K562 (cell line): ENCODE results near the gene FOXP3. TPM values are rescaled to one million over a fixed set of nuclear protein-coding genes. Genes with fewer than 3 reads are reported as not detected.

ENCODE experiments used
- DMBX1 ChIP-seq: fragments of 250-450 bp; sonication (Bioruptor Pico); IDR thresholded peaks from 2 replicates; pipeline ENCODE4 v1.8.0; 2022; ENCODE audit warnings: inconsistent platforms, mild to moderate bottlenecking, moderate library complexity, borderline replicate concordance
- E2F3 ChIP-seq: fragments of 250-450 bp; sonication (Bioruptor Pico); IDR thresholded peaks from 2 replicates; pipeline ENCODE4 v1.4.0; 2020; ENCODE audit warnings: mild to moderate bottlenecking
- E2F5 ChIP-seq: sonication (generic); formaldehyde crosslinking; IDR thresholded peaks from 2 replicates; pipeline ENCODE4 v1.8.0; 2022; ENCODE audit warnings: mild to moderate bottlenecking, missing genetic modification reagents
- ETS2 ChIP-seq: IDR thresholded peaks from 2 replicates; pipeline ENCODE4 v1.6.1; 2016; ENCODE audit warnings: borderline replicate concordance, missing genetic modification characterization, mild to moderate bottlenecking, moderate library complexity, missing compliant biosample characterization; ENCODE audit not compliant: poor library complexity, severe bottlenecking
- ETV6 ChIP-seq, 3 experiments: fragments of 150-350 bp in 1 of 3; sonication (generic) in 1 of 3; formaldehyde crosslinking in 1 of 3; IDR thresholded peaks; 2 replicates each; pipeline versions ENCODE4 v1.6.1 to v1.8.0; 2014 to 2022; ENCODE audit warnings: borderline replicate concordance in 2 of 3, low read depth in 2 of 3, antibody characterized with exemption in 1 of 3, low read length in 1 of 3, mild to moderate bottlenecking in 1 of 3, missing genetic modification reagents in 1 of 3
- FOXA1 ChIP-seq: fragments of 450-650 bp; IDR thresholded peaks from 2 replicates; pipeline ENCODE4 v1.6.1; 2016; ENCODE audit warnings: mild to moderate bottlenecking, borderline replicate concordance
- HDAC3 ChIP-seq: fragments of 450-650 bp; IDR thresholded peaks from 2 replicates; pipeline ENCODE4 v1.6.1; 2018; ENCODE audit warnings: borderline replicate concordance, mild to moderate bottlenecking, moderate library complexity; ENCODE audit not compliant: partially characterized antibody
- JUNB ChIP-seq: fragments of 450-650 bp; formaldehyde crosslinking; conservative IDR thresholded peaks from 2 replicates; pipeline ENCODE4 v1.4.0; 2020; ENCODE audit warnings: mild to moderate bottlenecking
- KLF6 ChIP-seq: fragments of 250-450 bp; sonication (Bioruptor Pico); IDR thresholded peaks from 2 replicates; pipeline ENCODE4 v1.4.0; 2020; ENCODE audit warnings: mild to moderate bottlenecking, moderate library complexity, borderline replicate concordance
- MEIS2 ChIP-seq: fragments of 450-650 bp; IDR thresholded peaks from 2 replicates; pipeline ENCODE4 v1.6.1; 2014; ENCODE audit warnings: mild to moderate bottlenecking; ENCODE audit not compliant: partially characterized antibody
- RBFOX2 ChIP-seq: fragments of 200-400 bp; formaldehyde crosslinking; IDR thresholded peaks from 2 replicates; pipeline ENCODE4 v1.6.1; 2017; ENCODE audit warnings: low read depth, mild to moderate bottlenecking, low read length, moderate library complexity
- RBM15 ChIP-seq: fragments of 200-400 bp; formaldehyde crosslinking; IDR thresholded peaks from 2 replicates; pipeline ENCODE4 v1.6.1; 2018; ENCODE audit warnings: mild to moderate bottlenecking, low read length, moderate library complexity; ENCODE audit not compliant: insufficient read depth
- SFPQ ChIP-seq: fragments of 200-400 bp; formaldehyde crosslinking; IDR thresholded peaks from 2 replicates; pipeline ENCODE4 v1.6.1; 2017; ENCODE audit warnings: mild to moderate bottlenecking, low read depth, low read length, moderate library complexity
- SMAD4 ChIP-seq: fragments of 250-450 bp; sonication (Bioruptor Pico); conservative IDR thresholded peaks from 2 replicates; pipeline ENCODE4 v1.8.0; 2021; ENCODE audit warnings: inconsistent platforms, mild to moderate bottlenecking, moderate library complexity
- SREBF1 ChIP-seq: fragments of 150-350 bp; IDR thresholded peaks from 2 replicates; pipeline ENCODE4 v1.6.1; 2014; ENCODE audit warnings: antibody characterized with exemption, low read depth, low read length, borderline replicate concordance
- SRSF7 ChIP-seq: fragments of 200-400 bp; formaldehyde crosslinking; optimal IDR thresholded peaks from 2 replicates; pipeline ENCODE3; 2017; ENCODE audit warnings: mild to moderate bottlenecking, low read depth, low read length
- TCFL5 ChIP-seq: fragments of 250-450 bp; sonication (Bioruptor Pico); conservative IDR thresholded peaks from 2 replicates; pipeline ENCODE4 v1.6.1; 2021; ENCODE audit warnings: mild to moderate bottlenecking, moderate library complexity, matching md5 sums
- ZEB2 ChIP-seq: fragments of 450-650 bp; IDR thresholded peaks from 2 replicates; pipeline ENCODE4 v1.6.1; 2016
- ZFP91 ChIP-seq: sonication (generic); formaldehyde crosslinking; IDR thresholded peaks from 2 replicates; pipeline ENCODE4 v1.8.0; 2022; ENCODE audit warnings: mild to moderate bottlenecking, missing genetic modification reagents
- ZNF316 ChIP-seq: fragments of 450-650 bp; IDR thresholded peaks from 2 replicates; pipeline ENCODE4 v1.6.1; 2016
- ZNF780A ChIP-seq: fragments of 250-450 bp; sonication (Bioruptor Pico); IDR thresholded peaks from 2 replicates; pipeline ENCODE4 v1.5.0; 2021; ENCODE audit warnings: mild to moderate bottlenecking
- polyA plus RNA-seq, 8 experiments: library from polyadenylated mRNA; depleted of rRNA in 4 of 8; stranded (reverse) in 5 of 8; unstranded in 3 of 8; fragments of >200 nt; fragmentation: Nextera tagmentation in 2 of 8; fragmentation: Illumina TruSeq in 1 of 8; extraction: Ambion mirVana in 2 of 8; extraction: Trizol in 1 of 8; gene quantifications; 2 replicates each; pipeline versions ENCODE4 v1.2.1 to v1.2.3, GENCODE V29; 2011 to 2014; ENCODE audit warnings: inconsistent platforms in 1 of 8, missing spikeins in 1 of 8
- total RNA-seq, 7 experiments: library from RNA; depleted of rRNA in 6 of 7; stranded (reverse); fragments of >200 nt in 6 of 7; fragmentation: Illumina TruSeq in 2 of 7; extraction: Trizol in 2 of 7; gene quantifications; 2 replicates each; pipeline versions ENCODE4 v1.2.1 to v1.2.3, GENCODE V29; 2011 to 2021; ENCODE audit warnings: low replicate concordance in 1 of 7

The FOXP3 gene
- total and polyA plus RNA-seq, 9 of the 15 experiments (the other 6 are each of a cell fraction or from before 2014, with no cell fraction given) = 0.04 to 0.24 (median 0.07) TPM; not detected in 4

- TF ChIP-seq RBFOX2 (no peak), ETV6 (IDR thresholded peaks at IDR 0.05; ENCODE audit: borderline replicate concordance in 1 of 2, low read depth in 2 of 2, low read length in 1 of 2) (no peak), ETV6 (CRISPR knock-in tag; IDR thresholded peaks at IDR 0.05; ENCODE audit: borderline replicate concordance) (no peak), SREBF1 (no peak), ZNF316 (no peak), E2F5 (CRISPR knock-in tag) (no peak), MEIS2 (peak; percentile 94), DMBX1 (CRISPR knock-in tag) (no peak), FOXA1 (no peak), SFPQ (no peak), RBM15 (no peak), JUNB (no peak), SRSF7 (no peak), KLF6 (CRISPR knock-in tag) (no peak), ZFP91 (CRISPR knock-in tag) (no peak), ZNF780A (CRISPR knock-in tag) (no peak), TCFL5 (no peak), ETS2 (tag) (no peak), HDAC3 (peak; percentile 93), SMAD4 (CRISPR knock-in tag) (peak; percentile 61), ZEB2 (peak; percentile 96), E2F3 (CRISPR knock-in tag) (no peak)
These were observed 20.3 kb downstream of the FOXP3 start (continued) for GRCh38 chrX:49244207-49244606.
